ENCODE measurements around the gene TAF7.
"Not testable (repeated sequence)": the region's sequence is repeated elsewhere in the genome, so short reads cannot be mapped to it uniquely, and the experiment has no call there.

TAF7 gene, protein sequence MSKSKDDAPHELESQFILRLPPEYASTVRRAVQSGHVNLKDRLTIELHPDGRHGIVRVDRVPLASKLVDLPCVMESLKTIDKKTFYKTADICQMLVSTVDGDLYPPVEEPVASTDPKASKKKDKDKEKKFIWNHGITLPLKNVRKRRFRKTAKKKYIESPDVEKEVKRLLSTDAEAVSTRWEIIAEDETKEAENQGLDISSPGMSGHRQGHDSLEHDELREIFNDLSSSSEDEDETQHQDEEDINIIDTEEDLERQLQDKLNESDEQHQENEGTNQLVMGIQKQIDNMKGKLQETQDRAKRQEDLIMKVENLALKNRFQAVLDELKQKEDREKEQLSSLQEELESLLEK

DNA sequence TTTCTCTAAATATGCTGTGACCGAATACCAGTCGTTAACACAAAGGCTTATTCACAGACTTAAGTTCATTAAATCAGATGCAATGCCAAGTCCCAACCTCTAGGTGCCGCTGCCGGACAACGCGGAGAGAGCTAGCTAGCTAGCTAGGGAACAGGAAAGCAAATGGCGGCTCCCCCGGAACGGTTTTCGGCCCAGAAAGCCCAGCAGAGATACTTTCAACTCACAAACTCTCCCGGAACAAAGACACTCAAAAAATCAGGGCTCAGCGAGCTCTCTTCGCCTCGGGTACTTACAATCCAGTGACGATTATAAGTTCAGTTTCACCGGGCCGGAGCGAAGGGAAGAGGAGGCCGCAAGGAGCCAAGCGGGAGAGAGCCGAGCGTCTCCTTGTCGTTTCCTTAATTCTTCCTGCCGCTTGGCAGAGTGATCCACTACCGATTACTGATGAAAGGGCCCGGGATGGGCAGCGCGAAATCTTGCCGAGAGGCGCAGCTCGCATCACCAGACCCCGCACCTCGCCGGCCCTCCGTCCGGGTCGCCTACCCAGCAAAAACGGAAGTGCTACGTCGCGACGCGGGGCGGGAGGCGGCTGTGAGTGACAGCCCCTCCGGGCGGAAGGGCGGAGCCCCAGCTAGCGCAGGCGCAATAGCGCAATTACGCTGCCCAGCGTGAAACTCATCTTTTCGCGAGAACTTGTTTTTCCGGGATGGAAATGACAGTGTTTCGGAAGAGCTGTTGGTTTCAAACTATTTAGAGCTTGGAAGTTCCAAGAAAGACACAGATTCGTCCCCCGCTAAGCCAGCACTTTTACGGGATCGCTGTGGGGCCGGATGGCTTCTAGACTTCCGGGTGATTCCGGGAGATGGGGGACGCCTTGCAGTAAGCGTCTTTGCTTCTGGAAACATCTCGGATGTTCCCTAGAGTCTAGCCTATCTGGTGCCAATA, at the start of gene TAF7:
TAF7 (minus strand) TSS at position 560 of the 945 bp plus-strand sequence. CDS start 740 bp downstream, outside the sequence.
- peak; percentile 95 for DNase-seq

DNA sequence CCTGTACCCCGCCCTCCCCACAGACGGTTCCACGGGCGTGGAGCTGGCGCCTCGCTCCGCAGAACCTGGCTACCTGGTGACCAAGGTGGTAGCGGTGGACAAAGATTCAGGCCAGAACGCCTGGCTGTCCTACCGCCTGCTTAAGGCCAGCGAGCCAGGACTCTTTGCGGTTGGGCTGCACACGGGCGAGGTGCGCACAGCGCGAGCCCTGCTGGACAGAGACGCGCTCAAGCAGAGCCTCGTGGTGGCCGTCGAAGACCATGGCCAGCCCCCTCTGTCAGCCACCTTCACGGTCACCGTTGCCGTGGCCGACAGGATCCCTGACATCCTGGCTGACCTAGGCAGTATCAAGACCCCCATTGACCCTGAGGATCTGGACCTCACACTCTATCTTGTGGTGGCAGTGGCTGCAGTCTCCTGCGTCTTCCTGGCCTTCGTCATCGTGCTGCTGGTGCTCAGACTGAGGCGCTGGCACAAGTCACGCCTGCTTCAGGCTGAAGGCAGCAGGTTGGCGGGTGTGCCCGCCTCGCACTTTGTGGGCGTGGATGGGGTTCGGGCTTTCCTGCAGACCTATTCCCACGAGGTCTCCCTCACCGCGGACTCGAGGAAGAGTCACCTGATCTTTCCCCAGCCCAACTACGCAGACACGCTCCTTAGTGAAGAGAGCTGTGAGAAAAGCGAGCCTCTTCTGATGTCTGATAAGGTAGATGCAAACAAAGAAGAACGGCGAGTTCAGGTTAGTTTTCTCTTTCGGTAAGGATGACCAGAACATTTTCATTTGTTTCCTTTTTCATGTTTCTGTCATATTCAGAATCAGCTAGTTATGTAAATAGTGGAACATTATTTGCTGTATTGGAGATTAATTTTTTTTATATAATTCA, 45.7 kb upstream of the TAF7 start:
- DNase-seq = no peak

DNA sequence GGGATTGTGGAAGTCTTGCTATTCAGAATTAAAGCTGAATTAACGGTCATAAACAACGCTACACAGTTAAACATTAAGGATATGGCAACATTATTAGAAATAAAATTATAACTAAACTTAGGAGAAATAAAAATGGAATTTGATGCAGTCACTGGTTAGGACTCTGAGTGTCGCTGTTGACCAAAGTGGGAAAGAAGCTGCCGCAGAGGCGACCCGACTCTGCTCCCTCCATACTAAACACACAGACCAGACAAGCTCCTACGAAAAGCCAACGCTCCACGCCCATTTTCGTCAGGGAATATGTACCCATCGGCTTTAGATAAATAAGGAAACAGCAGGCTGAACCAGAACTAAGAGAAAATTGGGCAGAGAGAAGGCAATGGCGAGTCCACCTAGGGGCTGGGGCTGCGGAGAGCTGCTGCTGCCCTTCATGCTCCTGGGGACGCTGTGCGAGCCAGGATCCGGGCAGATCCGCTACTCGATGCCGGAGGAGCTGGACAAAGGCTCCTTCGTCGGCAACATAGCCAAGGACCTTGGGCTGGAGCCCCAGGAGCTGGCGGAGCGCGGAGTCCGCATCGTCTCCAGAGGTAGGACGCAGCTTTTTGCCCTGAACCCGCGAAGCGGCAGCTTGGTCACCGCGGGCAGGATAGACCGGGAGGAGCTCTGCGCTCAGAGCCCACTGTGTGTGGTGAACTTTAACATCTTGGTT, 43.5 kb upstream of the TAF7 start, which contains the start of gene PCDHGA5:
PCDHGA5 (plus strand) TSS at position 211 of the 709 bp plus-strand sequence; CDS start at position 380, 169 bp downstream.
- DNase-seq = no peak

DNA sequence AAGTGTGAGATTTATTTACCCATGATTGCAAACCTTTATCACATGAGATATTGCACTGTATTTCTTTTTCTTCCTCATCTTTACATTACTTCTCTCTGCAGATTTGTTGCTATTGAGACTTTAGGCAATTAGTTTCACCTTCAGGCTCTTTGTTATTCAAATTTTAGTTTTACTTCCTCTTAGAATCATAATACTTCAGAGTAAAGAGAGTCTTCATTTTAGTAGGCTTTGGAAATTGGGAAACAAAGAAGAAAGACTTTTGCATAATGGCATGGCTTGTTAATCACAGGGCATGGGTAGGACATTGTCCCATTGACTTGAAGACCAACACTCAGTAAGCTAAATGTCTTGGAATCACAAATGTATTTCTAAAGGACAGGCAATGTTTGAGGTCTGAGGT, 42.1 kb upstream of the TAF7 start:
- DNase-seq = no peak

DNA sequence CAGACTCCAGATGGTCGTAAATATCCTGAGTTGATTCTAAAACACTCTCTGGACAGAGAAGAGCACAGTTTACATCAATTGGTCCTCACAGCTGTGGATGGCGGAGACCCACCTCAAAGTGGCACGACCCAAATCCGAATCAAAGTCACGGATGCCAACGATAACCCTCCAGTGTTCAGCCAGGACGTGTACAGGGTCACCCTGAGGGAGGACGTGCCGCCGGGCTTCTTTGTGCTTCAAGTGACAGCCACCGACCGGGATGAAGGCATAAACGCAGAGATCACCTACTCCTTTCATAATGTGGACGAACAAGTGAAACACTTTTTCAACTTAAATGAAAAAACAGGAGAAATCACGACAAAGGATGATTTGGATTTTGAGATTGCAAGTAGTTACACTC, 40.1 kb upstream of the TAF7 start:
- no peak for DNase-seq

DNA sequence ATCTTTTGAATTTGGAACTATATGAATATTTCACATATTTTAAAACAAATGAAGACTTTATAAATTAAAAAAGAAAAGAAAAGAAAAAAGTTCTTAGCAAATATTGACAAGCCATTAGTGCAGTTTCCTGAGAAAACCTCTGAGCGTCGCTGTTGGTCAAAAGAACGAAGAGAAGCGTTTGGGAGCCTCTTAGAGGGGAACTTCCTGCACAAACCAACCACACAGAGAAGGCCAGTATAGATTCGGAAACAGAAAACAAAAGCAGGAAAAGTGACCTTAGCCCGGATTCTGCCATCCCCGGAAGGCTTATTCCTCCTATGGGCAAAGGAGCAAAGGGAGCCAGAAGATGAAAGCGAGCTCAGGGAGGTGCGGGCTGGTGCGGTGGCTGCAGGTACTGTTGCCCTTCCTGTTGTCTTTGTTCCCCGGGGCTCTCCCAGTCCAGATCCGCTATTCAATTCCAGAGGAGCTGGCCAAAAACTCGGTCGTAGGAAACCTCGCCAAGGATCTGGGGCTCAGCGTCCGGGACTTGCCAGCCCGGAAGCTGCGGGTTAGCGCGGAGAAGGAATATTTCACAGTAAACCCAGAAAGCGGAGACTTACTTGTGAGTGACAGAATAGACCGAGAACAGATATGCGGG, 39.3 kb upstream of the TAF7 start, which contains the start of gene PCDHGB2:
PCDHGB2 (plus strand) TSS at position 205 of the 637 bp plus-strand sequence; CDS start at position 347, 142 bp downstream.
- peak; percentile 4 for DNase-seq

DNA sequence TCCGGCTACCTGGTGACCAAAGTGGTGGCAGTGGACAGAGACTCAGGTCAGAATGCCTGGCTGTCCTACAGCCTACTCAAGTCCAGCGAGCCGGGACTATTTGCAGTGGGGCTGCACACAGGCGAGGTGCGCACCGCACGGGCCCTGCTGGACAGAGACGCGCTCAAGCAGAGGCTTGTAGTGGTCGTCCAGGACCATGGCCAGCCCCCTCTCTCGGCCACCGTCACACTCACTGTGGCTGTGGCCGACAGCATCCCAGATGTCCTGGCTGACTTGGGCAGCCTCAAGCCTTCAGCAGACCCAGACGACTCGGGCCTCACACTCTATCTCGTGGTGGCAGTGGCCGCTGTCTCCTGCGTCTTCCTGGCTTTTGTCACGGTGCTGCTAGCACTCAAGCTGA, 36.4 kb upstream of the TAF7 start:
- no peak for DNase-seq

DNA sequence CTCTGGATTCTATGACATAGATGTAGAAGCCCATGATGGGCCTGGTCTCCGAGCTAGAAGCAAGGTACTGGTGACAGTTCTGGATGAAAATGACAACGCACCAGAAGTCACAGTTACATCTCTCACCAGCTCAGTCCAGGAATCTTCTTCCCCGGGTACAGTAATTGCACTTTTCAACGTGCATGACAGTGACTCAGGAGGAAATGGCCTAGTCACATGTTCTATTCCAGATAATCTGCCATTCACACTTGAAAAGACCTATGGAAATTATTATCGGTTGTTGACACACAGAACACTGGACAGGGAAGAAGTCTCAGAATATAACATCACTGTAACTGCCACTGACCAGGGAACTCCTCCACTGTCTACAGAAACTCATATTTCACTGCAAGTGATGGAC, 35.5 kb upstream of the TAF7 start:
- DNase-seq = no peak

DNA sequence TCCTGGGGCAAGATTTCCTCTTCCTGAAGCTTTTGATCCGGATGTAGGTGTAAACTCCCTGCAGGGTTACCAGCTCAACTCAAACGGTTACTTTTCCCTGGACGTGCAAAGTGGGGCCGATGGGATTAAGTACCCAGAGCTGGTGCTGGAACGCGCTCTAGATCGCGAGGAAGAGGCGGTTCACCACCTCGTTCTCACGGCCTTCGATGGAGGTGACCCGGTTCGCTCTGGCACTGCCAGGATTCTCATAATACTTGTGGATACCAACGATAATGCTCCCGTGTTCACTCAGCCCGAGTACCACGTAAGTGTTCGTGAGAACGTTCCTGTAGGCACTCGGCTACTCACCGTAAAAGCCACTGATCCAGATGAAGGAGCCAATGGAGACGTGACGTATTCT, 35.1 kb upstream of the TAF7 start:
- no peak for DNase-seq

DNA sequence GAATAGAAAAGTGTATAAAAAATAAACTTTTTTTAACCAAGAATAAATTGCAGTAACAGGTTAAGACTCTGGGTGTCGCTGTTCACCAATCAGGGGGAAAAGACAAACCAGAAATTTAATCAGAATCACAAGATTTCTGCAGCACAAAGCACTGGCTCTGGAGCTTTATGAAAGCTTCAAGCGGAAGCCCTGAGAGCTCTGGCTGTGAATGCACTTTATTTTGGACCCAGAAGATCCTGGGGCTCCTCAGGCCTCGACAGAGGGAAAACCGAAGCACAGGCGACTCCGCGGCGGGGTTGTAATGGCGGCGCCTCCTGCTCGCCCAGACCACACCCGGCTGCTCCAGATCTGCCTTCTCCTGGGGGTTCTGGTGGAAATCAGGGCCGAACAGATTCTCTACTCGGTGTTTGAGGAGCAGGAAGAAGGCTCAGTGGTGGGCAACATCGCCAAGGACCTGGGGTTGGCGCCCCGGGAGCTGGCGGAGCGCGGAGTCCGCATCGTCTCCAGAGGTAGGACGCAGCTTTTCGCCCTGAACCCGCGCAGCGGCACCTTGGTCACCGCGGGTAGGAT, 34.4 kb upstream of the TAF7 start, which contains the start of gene PCDHGA4:
PCDHGA4 (plus strand) TSS at position 122 of the 570 bp plus-strand sequence; CDS start at position 209, 87 bp downstream.
- DNase-seq = no peak

DNA sequence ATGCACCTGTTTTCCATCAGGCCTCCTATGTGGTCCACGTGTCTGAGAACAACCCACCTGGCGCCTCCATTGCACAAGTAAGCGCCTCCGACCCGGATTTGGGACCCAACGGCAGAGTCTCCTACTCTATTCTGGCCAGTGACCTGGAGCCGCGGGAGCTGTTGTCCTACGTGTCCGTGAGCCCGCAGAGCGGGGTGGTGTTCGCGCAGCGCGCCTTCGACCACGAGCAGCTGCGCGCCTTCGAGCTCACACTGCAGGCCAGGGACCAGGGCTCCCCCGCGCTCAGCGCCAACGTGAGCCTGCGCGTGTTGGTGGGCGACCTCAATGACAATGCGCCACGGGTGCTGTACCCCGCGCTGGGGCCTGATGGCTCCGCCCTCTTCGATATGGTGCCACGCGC, 31.0 kb upstream of the TAF7 start:
- DNase-seq = no peak

DNA sequence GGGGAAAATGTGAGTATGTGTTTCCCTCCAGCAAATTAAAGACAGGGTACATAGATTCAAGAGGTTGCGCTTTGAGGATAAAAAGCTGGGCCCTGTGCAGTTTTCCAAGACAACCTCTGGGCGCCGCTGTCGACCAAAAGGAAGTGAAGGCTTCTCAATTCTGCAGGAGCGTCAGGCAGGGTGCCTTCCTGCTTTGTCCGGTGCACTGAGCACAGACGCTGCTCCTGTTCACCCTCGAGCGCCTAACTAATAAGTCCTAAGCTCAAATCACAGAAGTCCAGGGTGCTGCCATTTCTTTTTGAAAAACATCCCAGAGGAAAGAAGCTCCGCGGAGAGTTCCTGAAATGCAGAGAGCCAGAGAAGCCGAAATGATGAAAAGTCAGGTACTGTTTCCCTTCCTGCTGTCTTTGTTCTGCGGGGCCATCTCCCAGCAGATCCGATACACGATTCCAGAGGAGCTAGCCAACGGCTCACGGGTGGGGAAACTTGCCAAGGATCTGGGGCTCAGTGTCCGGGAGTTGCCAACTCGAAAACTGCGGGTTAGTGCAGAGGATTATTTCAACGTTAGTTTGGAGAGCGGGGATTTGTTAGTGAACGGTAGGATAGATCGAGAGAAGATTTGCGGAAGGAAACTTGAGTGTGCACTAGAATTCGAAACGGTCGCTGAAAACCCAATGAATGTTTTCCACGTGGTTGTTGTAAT, 29.5 kb upstream of the TAF7 start, which contains the start of gene PCDHGB1:
PCDHGB1 (plus strand) TSS at position 183 of the 703 bp plus-strand sequence; CDS start at position 345, 162 bp downstream.
- DNase-seq = peak; percentile 23

DNA sequence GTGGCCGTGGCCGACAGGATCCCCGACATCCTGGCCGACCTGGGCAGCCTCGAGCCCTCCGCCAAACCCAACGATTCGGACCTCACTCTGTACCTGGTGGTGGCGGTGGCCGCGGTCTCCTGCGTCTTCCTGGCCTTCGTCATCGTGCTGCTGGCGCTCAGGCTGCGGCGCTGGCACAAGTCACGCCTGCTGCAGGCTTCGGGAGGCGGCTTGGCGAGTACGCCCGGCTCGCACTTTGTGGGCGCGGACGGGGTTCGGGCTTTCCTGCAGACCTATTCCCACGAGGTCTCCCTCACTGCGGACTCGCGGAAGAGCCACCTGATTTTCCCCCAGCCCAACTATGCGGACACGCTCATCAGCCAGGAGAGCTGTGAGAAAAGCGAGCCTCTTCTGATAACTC, 25.4 kb upstream of the TAF7 start:
- not testable (repeated sequence) for DNase-seq

DNA sequence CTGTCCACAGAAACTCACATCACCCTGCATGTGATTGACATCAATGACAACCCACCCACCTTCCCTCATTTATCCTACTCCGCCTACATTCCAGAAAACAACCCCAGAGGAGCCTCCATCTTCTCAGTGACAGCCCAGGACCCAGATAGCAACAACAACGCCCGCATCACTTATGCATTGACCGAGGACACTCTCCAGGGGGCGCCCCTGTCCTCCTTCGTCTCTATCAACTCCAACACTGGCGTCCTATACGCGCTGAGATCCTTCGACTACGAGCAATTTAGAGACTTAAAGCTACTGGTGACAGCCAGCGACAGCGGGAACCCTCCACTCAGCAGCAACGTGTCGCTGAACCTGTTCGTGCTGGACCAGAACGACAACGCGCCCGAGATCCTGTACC, 24.7 kb upstream of the TAF7 start:
- DNase-seq = no peak

DNA sequence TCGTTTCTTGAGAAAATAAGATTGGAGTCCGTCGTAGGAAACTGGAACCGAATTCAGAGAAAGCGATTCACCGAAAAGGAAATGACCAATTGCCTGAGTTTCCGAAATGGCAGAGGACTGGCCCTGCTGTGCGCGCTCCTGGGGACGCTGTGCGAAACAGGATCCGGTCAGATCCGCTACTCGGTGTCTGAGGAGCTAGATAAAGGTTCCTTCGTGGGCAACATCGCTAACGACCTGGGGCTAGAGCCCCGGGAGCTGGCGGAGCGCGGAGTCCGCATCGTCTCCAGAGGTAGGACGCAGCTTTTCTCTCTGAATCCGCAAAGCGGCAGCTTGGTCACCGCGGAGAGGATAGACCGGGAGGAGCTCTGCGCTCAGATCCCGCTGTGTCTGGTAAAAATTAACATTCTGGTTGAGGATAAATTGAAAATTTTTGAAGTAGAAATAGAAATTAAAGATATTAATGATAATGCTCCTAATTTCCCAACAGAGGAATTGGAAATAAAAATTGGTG, 23.4 kb upstream of the TAF7 start:
- DNase-seq = no peak

DNA sequence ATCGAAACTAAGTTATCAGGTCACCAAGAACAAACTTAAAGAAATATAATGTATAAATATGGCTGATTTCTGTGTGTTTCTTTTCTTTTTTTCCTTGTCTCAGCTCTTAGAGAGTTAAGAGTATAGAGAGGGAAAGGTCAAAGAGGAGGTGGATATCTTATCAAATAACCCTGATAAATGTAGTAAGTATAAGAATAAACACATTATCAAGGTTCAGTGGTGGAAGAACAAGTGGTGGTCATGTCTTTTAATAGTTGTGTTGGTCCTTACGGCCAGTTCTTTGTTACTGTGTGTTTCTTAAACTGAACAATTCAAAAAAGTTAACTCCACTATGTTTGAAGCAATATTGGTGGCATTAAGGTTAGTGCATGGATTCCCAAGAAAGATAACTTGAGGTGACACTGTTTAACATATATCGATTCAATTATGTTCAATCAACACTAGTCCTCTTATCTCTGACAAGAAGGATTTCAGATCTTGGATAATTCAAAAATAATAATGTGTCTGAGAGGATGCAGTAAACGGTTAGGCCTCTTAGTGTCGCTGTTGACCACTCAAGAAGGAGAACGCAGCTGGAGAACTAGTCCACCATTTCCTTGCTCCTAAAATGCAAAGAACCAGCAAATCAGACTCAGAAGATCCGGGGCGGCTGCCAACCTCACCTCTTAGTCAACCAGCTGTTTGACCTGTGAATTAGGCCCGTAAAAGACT, 22.8 kb upstream of the TAF7 start, which contains the start of gene PCDHGA3:
PCDHGA3 (plus strand) TSS at position 588 of the 711 bp plus-strand sequence. CDS start 205 bp downstream, outside the sequence.
- DNase-seq = peak; percentile 25

DNA sequence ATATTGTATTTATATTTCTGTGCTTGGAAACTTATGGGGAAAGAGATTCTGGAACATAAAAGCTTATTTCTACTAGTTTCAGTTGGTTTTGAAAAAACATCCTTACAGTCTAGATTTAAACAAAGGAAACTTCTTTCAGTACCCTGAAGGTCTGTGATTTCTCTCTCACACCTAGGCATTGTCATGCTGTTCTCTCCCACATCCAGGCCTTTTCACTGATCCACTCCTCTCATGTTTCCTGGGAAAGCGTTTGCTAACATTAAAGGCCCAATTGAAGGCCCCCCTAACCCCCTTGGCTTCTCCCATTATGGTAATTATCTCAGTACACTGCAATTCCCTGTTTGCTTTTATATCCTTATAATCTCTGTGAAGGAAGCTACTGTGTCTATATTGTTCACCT, 22.2 kb upstream of the TAF7 start:
- DNase-seq = no peak

DNA sequence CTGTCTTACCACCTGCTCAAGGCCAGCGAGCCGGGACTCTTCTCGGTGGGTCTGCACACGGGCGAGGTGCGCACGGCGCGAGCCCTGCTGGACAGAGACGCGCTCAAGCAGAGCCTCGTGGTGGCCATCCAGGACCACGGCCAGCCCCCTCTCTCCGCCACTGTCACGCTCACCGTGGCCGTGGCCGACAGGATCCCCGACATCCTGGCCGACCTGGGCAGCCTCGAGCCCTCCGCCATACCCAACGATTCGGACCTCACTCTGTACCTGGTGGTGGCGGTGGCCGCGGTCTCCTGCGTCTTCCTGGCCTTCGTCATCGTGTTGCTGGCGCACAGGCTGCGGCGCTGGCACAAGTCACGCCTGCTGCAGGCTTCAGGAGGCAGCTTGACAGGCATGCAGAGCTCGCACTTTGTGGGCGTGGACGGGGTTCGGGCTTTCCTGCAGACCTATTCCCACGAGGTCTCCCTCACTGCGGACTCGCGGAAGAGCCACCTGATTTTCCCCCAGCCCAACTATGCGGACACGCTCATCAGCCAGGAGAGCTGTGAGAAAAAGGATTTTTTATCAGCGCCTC, 20.3 kb upstream of the TAF7 start:
- not testable (repeated sequence) for DNase-seq
